Brain microvascular endothelial cell (primary cell): ENCODE data around the gene TERT.

Experiments
- DNase-seq: peaks from one replicate; pipeline ENCODE4 v3.0.0-alpha.2; 2020
- H3K27ac ChIP-seq: fragments of 250-450 bp; sonication (Bioruptor Pico); 2 replicates; pipeline ENCODE4 v1.5.1; 2020; ENCODE audit warnings: mild to moderate bottlenecking, moderate library complexity
- H3K27me3 ChIP-seq: fragments of 250-450 bp; sonication (Bioruptor Pico); replicated peaks from 2 replicates; pipeline ENCODE4 v1.5.1; 2020; ENCODE audit warnings: mild to moderate bottlenecking
- H3K36me3 ChIP-seq: fragments of 250-450 bp; sonication (Bioruptor Pico); replicated peaks from 2 replicates; pipeline ENCODE4 v1.5.1; 2020; ENCODE audit warnings: mild to moderate bottlenecking
- H3K4me3 ChIP-seq: 2 replicates; pipeline ENCODE4 v1.5.1; 2011; ENCODE audit warnings: low read depth, mild to moderate bottlenecking, control low read depth, low read length, moderate library complexity
- in situ Hi-C: cut with HindIII; loops from 2 replicates; pipeline ENCODE4 v1.10.0; 2017; ENCODE audit warnings: low sequenced_read_pairs, low pct_ligation_motif_present
- TF ChIP-seq, protein P1 (sequence below): IDR thresholded peaks from 2 replicates; pipeline ENCODE4 v1.5.1; 2011; ENCODE audit warnings: low read depth, mild to moderate bottlenecking, moderate library complexity, low read length, control low read depth, inconsistent platforms; ENCODE audit errors: missing control alignments

The TERT gene

GRCh38 chr5:1214936-1215220, 80.0 kb downstream of the TERT start:
- H3K36me3 ChIP-seq, result no peaks in the 10 kb centered on the region
- no peak for DNase-seq
- H3K4me3 ChIP-seq, result no peak overlapping the region
- TF ChIP-seq, protein P1, sequence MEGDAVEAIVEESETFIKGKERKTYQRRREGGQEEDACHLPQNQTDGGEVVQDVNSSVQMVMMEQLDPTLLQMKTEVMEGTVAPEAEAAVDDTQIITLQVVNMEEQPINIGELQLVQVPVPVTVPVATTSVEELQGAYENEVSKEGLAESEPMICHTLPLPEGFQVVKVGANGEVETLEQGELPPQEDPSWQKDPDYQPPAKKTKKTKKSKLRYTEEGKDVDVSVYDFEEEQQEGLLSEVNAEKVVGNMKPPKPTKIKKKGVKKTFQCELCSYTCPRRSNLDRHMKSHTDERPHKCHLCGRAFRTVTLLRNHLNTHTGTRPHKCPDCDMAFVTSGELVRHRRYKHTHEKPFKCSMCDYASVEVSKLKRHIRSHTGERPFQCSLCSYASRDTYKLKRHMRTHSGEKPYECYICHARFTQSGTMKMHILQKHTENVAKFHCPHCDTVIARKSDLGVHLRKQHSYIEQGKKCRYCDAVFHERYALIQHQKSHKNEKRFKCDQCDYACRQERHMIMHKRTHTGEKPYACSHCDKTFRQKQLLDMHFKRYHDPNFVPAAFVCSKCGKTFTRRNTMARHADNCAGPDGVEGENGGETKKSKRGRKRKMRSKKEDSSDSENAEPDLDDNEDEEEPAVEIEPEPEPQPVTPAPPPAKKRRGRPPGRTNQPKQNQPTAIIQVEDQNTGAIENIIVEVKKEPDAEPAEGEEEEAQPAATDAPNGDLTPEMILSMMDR, result no peak
- in situ Hi-C loops, result loop anchor here (25.0 kb wide), 1 partner anchor 97 kb away; no protein-coding TSS in a partner anchor
- no peak overlapping the region for H3K27ac ChIP-seq
- no peaks in the 10 kb centered on the region for H3K27me3 ChIP-seq

GRCh38 chr5:1214163-1214935, 80.5 kb downstream of the TERT start:
- H3K4me3 ChIP-seq, result no peak overlapping the region
- H3K27ac ChIP-seq, result no peak overlapping the region
- in situ Hi-C loops, result loop anchor here (25.0 kb wide), 1 partner anchor 98 kb away; no protein-coding TSS in a partner anchor
- TF ChIP-seq, protein P1, result no peak
- no peak for DNase-seq
- H3K36me3 ChIP-seq, result no peaks in the 10 kb centered on the region
- no peaks in the 10 kb centered on the region for H3K27me3 ChIP-seq

- H3K36me3 ChIP-seq, result no peaks in the 10 kb centered on the region
- in situ Hi-C loops, result loop anchor here (25.0 kb wide), 1 partner anchor 99 kb away; no protein-coding TSS in a partner anchor
- no peak for DNase-seq
- no peak overlapping the region for H3K4me3 ChIP-seq
- H3K27me3 ChIP-seq, result peaks cover 2% of the 10 kb centered on the region
- TF ChIP-seq, protein P1, result no peak
- H3K27ac ChIP-seq, result no peak overlapping the region
Observed at GRCh38 chr5:1213508-1214162, 81.2 kb downstream of the TERT start.

GRCh38 chr5:1212881-1213280, 82.0 kb downstream of the TERT start:
- no peak for DNase-seq
- H3K4me3 ChIP-seq, result no peak overlapping the region
- in situ Hi-C loops, result loop anchor here (25.0 kb wide), 1 partner anchor 99 kb away; no protein-coding TSS in a partner anchor

DNA sequence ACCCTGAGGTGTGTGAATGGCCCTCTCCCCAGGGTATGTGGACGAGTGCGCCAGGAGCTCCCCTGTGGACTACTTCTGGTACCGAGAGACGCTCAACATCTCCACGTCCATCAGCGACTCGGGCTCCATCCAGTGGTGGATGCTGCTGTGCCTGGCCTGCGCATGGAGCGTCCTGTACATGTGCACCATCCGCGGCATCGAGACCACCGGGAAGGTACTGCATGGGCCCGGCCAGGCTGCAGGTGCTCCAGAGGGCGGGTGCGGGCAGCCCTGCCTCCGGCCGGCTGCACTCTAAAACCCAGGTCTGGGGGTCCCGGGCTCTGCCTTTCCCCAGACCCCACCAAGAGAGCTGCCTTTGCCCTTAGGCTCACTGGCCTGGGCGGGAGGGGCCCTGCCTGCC, 82.6 kb downstream of the TERT start:
- peaks cover 5% of the 10 kb centered on the region for H3K27me3 ChIP-seq
- in situ Hi-C loops, result loop anchor here (25.0 kb wide), 1 partner anchor 100 kb away; no protein-coding TSS in a partner anchor
- DNase-seq, result no peak
- TF ChIP-seq, protein P1, result no peak
- H3K27ac ChIP-seq, result no peak overlapping the region
- no peaks in the 10 kb centered on the region for H3K36me3 ChIP-seq
- H3K4me3 ChIP-seq, result no peak overlapping the region

More at GRCh38 chr5:1212881-1213280, 82.0 kb downstream of the TERT start:
- Histone ChIP-seq H3K27me3 (peaks cover 2% of the 10 kb centered on the region), H3K27ac (no peak overlapping the region), H3K36me3 (no peaks in the 10 kb centered on the region)
- TF ChIP-seq, protein P1, result no peak
